ENCODE results near the gene ZNF674.

- TF ChIP-seq CTCF (IDR thresholded peaks at IDR 0.05; ENCODE audit: low read depth, low read length) (no peak), MYC (IDR thresholded peaks at IDR 0.05; ENCODE audit: low read depth, low read length) (no peak), POLR2A (IDR thresholded peaks at IDR 0.05; ENCODE audit: extremely low read depth, insufficient read length) (no peak), MAX (IDR thresholded peaks at IDR 0.05; ENCODE audit: low read depth, low read length) (no peak)
These were observed 56.5 kb downstream of the ZNF674 start for GRCh38 chrX:46488712-46489111.
